MM.1S (cell line): ENCODE measurements around the gene TET3.

ENCODE experiments used
- EZH2 ChIP-seq: fragments of 300-600 bp; sonication (generic); optimal IDR thresholded peaks from 2 replicates; pipeline ENCODE3; 2017; ENCODE audit warnings: low read depth, mild to moderate bottlenecking, antibody characterized with exemption, low read length, mixed read lengths
- TF ChIP-seq, protein P1 (sequence below): fragments of 300-600 bp; sonication (generic); IDR thresholded peaks from 2 replicates; pipeline ENCODE4 v1.5.1; 2016; ENCODE audit warnings: antibody characterized with exemption, low read length, mixed read lengths

DNA sequence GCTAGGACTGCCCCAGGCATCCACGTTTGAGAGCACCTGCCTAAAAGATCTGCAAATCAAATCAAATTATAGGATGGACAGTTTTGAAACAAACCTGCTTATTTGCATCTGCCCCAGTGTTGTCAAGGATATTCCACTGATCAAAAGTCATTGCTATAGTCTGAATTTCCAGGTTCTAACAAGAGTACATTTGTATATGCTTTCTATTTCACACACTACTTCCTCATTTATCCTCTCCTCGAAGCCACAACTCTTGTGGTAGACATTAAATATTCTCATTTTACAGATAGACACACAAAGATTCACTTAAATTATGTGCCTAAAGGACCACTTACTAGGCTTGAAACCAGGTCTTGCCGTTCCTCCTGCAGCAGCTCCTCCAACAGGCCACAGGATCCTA is 11.9 kb upstream of the TET3 start:
- no peak for TF ChIP-seq EZH2
- TF ChIP-seq, protein P1, sequence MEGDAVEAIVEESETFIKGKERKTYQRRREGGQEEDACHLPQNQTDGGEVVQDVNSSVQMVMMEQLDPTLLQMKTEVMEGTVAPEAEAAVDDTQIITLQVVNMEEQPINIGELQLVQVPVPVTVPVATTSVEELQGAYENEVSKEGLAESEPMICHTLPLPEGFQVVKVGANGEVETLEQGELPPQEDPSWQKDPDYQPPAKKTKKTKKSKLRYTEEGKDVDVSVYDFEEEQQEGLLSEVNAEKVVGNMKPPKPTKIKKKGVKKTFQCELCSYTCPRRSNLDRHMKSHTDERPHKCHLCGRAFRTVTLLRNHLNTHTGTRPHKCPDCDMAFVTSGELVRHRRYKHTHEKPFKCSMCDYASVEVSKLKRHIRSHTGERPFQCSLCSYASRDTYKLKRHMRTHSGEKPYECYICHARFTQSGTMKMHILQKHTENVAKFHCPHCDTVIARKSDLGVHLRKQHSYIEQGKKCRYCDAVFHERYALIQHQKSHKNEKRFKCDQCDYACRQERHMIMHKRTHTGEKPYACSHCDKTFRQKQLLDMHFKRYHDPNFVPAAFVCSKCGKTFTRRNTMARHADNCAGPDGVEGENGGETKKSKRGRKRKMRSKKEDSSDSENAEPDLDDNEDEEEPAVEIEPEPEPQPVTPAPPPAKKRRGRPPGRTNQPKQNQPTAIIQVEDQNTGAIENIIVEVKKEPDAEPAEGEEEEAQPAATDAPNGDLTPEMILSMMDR: no peak
